Suprapubic skin (tissue), 4 donors: Measurements from ENCODE around the gene PDE4C. TPM values are rescaled to one million over a fixed set of nuclear protein-coding genes. Genes with fewer than 3 reads are reported as not detected.
A peak's percentile ranks its signal among the peaks of the same experiment; 100 is the strongest.

ENCODE experiments used
- DNase-seq, 2 donors: peaks; one replicate each; pipeline ENCODE4 v3.0.0-alpha.2; 2019; ENCODE audit warnings: low spot score in 2 of 2
- H3K27ac ChIP-seq: fragments of 200-600 bp; sonication (generic); one replicate; pipeline ENCODE4 v1.5.1; 2019
- H3K27me3 ChIP-seq: fragments of 200-600 bp; sonication (generic); one replicate; pipeline ENCODE4 v1.5.1; 2019
- H3K36me3 ChIP-seq: fragments of 200-600 bp; sonication (generic); one replicate; pipeline ENCODE4 v1.5.1; 2019
- H3K4me1 ChIP-seq: fragments of 200-600 bp; sonication (generic); one replicate; pipeline ENCODE4 v1.5.1; 2019
- H3K4me3 ChIP-seq: fragments of 200-600 bp; sonication (generic); one replicate; pipeline ENCODE4 v1.5.1; 2019; ENCODE audit warnings: mild to moderate bottlenecking
- H3K9me3 ChIP-seq: fragments of 200-600 bp; sonication (generic); one replicate; pipeline ENCODE4 v1.5.1; 2019
- CTCF ChIP-seq, 2 donors: fragments of 200-600 bp in 1 of 2; fragments of 450-650 bp in 1 of 2; sonication (generic) in 1 of 2; IDR thresholded peaks; one replicate each; pipeline ENCODE4 v1.5.1; 2016 to 2019; ENCODE audit warnings: antibody characterized with exemption in 2 of 2, mild to moderate bottlenecking in 1 of 2, moderate library complexity in 1 of 2
- EP300 ChIP-seq: sonication (generic); formaldehyde crosslinking; IDR thresholded peaks from one replicate; pipeline ENCODE4 v1.6.1; 2017; ENCODE audit warnings: antibody characterized with exemption
- POLR2A ChIP-seq, 2 donors: fragments of 450-650 bp; IDR thresholded peaks; one replicate each; pipeline ENCODE4 v1.6.1; 2017; ENCODE audit warnings: antibody characterized with exemption in 2 of 2, mild to moderate bottlenecking in 2 of 2, moderate library complexity in 2 of 2
- POLR2AphosphoS5 ChIP-seq, 3 donors: sonication (generic); formaldehyde crosslinking; IDR thresholded peaks; one replicate each; pipeline ENCODE4 v1.6.1; 2017; ENCODE audit warnings: antibody characterized with exemption in 3 of 3
- WGBS: methylation state at CpG from one replicate; pipeline ENCODE4 v1.1.5; 2018; 5-methylcytosine and 5-hydroxymethylcytosine counted together
- total RNA-seq, 4 donors: library from RNA; depleted of rRNA; stranded (reverse); fragments of >200 nt; gene quantifications; one replicate each; pipeline ENCODE4 v1.1.0, GENCODE V29; 2016

The PDE4C gene
- total RNA-seq, 4 donors from 2014 or later = 0.47 to 2.0 TPM; not detected in 2

- no peak for DNase-seq
- Histone ChIP-seq H3K27ac (no peak overlapping the region), H3K36me3 (peaks cover 12% of the 10 kb centered on the region), H3K4me1 (peaks cover 18% of the 10 kb centered on the region), H3K27me3 (peaks cover 2% of the 10 kb centered on the region), H3K4me3 (no peak overlapping the region), H3K9me3 (no peaks in the 10 kb centered on the region)
- TF ChIP-seq POLR2A (IDR thresholded peaks at IDR 0.05) (no peak), EP300 (no peak), POLR2AphosphoS5 (IDR thresholded peaks at IDR 0.05) (no peak), CTCF (IDR thresholded peaks at IDR 0.05) (no peak)
- WGBS = 87% methylated on average over 4 of the region's 4 CpGs
These were observed 26.9 kb upstream of the PDE4C start for GRCh38 chr19:18253130-18253529.

- WGBS = 69% methylated on average over 7 of the region's 7 CpGs
- DNase-seq = no peak
- Histone ChIP-seq H3K4me3 (no peak overlapping the region), H3K27ac (no peak overlapping the region), H3K4me1 (peaks cover 18% of the 10 kb centered on the region), H3K27me3 (peaks cover 6% of the 10 kb centered on the region), H3K9me3 (no peaks in the 10 kb centered on the region), H3K36me3 (peaks cover 5% of the 10 kb centered on the region)
- TF ChIP-seq POLR2A (IDR thresholded peaks at IDR 0.05) = no peak
- no peak for TF ChIP-seq CTCF (IDR thresholded peaks at IDR 0.05)
- TF ChIP-seq POLR2AphosphoS5 (IDR thresholded peaks at IDR 0.05) = no peak
- no peak for TF ChIP-seq EP300
These were observed 26.1 kb upstream of the PDE4C start for GRCh38 chr19:18252370-18252717.

DNA sequence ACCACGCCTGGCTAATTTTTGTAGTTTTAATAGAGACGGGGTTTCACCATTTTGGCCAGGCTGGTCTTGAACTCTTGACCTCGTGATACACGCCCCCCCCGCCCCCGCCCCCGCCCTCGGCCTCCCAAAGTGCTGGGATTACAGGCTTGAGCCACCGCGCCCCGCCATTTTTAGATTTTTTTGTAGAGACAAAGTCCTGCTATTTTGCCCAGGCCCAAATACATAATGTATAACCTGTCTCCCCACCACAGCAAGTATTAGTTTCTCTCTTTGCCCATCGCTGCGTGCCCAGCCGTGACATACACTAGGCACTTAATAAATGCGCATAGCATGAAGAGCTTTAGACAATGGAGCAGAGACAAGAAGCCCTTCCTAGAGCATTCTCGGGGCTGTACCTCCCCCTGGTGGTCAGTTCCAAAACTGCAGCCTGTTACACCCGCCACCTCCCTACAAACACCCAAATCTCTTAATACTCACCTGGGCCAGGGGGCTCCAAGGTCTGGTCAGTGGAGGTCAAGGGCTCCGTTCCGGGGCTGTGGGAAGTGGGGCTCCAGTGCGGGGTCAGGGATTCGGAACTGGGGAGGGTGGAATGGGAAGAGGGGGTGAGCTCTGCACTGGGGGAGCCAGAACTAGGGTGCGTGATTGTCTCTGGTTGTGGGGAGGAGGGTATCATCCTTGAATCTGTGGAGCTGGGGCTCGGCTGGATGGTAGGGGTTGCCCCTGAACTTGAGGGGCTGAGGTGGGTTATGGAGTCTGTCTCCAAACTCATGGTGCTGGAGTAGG lies 25.5 kb upstream of the PDE4C start:
- no peak overlapping the region for H3K4me3 ChIP-seq
- H3K4me1 ChIP-seq = peaks cover 18% of the 10 kb centered on the region
- peaks cover 8% of the 10 kb centered on the region for H3K27me3 ChIP-seq
- peak in 1 of 2 donors; percentile 86 for DNase-seq
- 22% methylated on average over 22 of the region's 23 CpGs for WGBS
- TF ChIP-seq POLR2A (IDR thresholded peaks at IDR 0.05) = no peak
- no peak for TF ChIP-seq EP300
- TF ChIP-seq POLR2AphosphoS5 (IDR thresholded peaks at IDR 0.05) = peak in 1 of 3 donors; percentile 34
- peak; percentile 90 to 98 for TF ChIP-seq CTCF (IDR thresholded peaks at IDR 0.05)
- no peaks in the 10 kb centered on the region for H3K9me3 ChIP-seq
- no peak overlapping the region for H3K27ac ChIP-seq
- no peaks in the 10 kb centered on the region for H3K36me3 ChIP-seq

- WGBS = 84% methylated on average over 5 of the region's 5 CpGs
These were observed 23.6 kb upstream of the PDE4C start for GRCh38 chr19:18249834-18250233.

DNA sequence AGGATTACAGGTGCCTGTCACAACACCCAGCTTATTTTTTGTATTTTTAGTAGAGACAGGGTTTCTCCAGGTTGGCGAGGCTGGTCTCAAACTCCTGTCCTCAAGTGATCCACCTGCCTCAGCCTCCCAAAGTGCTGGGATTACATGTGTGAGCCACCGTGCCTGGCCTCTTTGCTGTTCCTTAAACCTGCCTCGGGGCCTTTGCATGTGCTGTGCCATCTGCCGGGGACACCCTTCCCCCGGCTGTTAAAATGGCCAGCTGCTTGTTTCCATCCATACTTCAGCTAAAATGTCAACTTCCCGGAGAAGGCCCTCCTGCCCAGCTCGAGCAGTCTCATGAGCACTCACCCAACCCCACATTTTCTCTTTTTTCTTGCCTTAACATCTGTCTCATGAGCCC lies 19.1 kb upstream of the PDE4C start:
- Histone ChIP-seq H3K27me3 (peaks cover 8% of the 10 kb centered on the region), H3K4me1 (no peaks in the 10 kb centered on the region), H3K27ac (no peak overlapping the region), H3K4me3 (no peak overlapping the region), H3K36me3 (no peaks in the 10 kb centered on the region), H3K9me3 (no peaks in the 10 kb centered on the region)
- no peak for TF ChIP-seq POLR2AphosphoS5 (IDR thresholded peaks at IDR 0.05)
- TF ChIP-seq EP300 = no peak
- no peak for TF ChIP-seq CTCF (IDR thresholded peaks at IDR 0.05)
- TF ChIP-seq POLR2A (IDR thresholded peaks at IDR 0.05) = no peak
- no peak for DNase-seq
- 79% methylated on average over 6 of the region's 7 CpGs for WGBS

More at GRCh38 chr19:18249834-18250233, 23.6 kb upstream of the PDE4C start:
- H3K4me1 ChIP-seq = peaks cover 11% of the 10 kb centered on the region
- H3K4me3 ChIP-seq = no peak overlapping the region
- no peak for DNase-seq
- TF ChIP-seq POLR2AphosphoS5 (IDR thresholded peaks at IDR 0.05) = no peak
- H3K9me3 ChIP-seq = no peaks in the 10 kb centered on the region
- H3K27me3 ChIP-seq = peaks cover 8% of the 10 kb centered on the region
- no peaks in the 10 kb centered on the region for H3K36me3 ChIP-seq
- no peak overlapping the region for H3K27ac ChIP-seq
